GM19099 (cell line): ENCODE measurements around the gene RABGAP1L.

ENCODE experiments used
- POLR2A ChIP-seq: IDR thresholded peaks from 3 replicates; pipeline ENCODE4 v1.6.1; 2011; ENCODE audit warnings: low read depth; ENCODE audit not compliant: insufficient read length; ENCODE audit errors: extremely low read depth

Gene RABGAP1L

DNA sequence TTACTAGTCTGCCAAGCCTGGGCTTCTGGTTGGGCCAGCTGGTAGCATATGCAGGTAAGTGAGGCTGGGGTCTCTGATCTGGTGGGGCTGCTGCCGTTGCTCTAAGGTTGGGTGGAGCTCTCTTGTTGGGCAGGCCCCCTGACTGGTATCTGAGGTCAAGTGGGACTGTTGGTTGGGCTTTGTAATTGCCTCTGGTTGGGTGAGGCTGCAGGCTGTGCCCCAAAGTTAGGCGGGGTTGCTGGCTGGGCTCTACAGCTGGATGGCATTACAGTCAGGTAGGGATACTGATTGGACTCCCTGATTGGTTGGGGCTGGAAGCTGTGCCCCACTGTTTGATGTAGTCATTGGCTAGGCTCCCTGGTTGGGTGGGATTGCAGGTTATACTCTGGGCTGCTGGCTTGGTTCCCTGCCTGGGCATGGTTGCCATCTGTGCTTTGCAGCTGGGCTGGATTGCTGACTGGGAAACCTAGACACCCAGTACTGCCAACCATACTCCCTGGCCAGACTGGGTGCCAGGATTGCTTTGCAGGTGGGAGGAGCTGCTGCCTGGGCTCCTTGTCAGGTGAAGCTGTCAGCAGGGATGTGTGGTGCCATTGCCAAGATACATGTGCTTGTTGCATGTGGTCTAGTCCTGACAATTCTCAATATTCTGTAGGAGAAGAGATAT is 130.5 kb downstream of the RABGAP1L start:
- no peak for TF ChIP-seq POLR2A

DNA sequence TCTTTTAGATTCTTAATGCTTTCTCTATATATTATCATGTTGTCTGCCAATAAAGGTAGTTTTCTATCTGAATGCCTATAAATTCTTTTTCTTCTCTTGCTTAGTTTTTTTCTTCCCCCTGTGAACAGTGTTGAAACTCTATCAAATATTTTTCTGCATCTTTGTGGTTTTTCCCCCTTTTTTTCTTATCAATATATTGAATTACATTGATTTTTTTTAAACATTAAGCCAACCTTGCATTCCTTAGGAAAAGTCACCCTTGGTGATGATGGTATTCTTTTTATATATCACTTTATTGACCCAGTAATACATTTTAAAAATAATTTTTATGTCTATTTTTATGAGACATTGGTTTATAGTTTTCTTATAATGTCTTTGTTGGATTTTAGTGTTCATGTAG is 131.7 kb downstream of the RABGAP1L start:
- TF ChIP-seq POLR2A = no peak

DNA sequence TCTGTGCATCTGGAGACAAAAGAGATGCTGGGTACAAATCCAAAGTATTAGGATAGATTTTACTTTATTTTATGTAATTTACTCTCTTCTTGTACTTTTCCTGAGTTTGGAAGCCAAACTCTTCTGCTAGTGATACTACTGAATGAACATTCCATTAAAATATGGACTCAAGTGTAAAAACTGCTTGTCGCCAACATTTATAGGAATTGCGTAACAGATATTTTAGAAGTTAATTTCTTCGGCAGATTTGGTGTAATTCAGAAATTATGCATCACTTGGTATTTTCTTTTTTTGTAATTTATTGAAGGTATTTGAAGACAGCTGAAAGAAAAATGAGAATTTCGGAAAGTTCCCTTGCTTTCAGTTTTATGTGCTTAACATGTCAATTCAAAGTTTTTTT is 137.0 kb downstream of the RABGAP1L start:
- TF ChIP-seq POLR2A = no peak

DNA sequence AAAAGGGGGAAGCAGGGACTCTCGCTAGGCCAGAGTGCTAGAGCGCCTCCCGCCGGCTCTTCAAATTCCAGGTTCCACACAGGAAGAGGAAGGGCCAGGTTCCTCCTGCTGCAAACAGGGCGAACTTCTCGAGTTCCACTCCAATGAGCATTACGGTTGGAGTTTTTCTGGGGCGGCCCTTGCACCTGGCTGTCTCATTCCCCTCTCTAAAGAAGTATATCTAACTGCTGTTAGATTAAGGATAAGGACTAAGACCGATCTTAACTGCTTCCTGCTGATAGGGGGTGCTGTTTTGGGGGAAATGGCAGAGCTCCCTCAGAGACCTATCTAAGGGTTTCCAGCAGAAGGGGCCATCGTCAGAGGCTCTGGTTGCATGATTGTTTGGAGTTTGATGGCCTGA is 138.0 kb downstream of the RABGAP1L start:
- no peak for TF ChIP-seq POLR2A

DNA sequence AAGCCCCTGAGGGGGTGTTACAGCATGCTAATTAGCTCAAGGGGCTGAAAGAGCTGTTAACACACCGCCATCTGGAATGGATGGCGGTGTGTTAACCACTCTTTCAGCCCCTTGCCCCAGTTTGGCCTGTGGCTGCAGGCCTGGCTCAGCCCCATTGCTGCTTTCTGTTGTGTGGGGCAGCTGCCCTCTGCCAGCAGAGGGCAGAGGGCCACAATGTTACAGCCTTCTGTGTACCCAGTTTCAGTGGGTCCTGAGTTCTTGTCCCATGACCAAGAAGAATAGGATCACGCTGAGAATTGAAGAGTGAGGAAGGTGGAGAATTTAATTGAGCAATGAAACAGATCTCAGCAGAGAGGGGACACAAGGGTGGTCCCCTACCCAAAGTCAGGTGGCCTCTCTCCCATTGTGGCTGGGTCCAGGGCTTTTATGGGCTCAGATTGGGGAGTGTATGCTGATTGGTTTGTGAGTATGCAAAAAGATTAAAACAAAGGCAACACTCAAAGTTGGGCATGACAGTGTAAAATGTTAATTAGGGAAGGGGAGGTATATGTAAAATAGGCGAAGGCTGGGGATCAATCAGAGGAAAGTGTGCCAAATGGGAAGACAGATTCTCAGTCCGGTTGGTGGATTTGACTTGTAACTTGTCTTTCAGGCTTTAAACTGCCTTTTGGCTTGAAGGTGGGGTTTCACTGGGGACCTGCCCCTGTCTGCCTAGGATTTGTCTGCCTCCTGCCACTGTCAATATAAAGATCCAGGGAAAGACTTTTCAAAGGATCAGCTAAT is 142.2 kb downstream of the RABGAP1L start:
- no peak for TF ChIP-seq POLR2A

DNA sequence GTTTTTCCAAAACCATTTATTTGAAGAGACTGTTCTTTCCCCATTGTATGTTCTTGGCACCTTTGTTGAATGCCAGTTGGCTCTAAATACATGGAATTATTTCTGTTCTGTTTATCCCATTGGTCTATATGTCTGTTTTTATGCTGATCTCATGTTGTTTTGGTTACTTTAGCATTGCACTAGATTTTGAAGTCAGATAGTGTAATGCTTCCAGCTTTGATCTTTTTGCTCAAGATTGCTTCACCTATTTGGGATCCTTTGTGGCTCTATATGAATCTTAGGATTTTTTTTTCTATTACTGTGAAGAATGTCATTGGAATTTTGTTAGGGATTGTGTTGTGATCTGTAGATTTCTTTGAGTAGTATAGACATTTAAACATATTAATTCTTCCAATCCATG is 149.3 kb downstream of the RABGAP1L start:
- no peak for TF ChIP-seq POLR2A

DNA sequence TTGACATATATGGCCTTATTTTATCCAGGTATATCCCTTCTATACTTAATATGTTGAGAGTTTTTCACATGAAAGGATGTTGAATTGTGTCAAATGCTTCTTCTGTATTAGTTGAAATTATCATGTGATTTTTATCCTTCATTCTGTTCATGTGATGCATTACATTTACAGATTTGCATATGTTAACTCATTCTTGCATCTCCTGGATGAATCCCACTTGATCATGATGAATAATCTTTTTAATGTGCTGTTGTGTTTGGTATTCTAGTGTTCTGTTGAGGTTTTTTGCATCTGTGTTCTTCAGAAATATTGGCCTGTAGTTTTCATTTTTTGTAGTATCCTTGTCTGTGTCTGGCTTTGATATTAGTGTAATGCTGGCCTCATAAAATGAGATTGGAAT is 150.2 kb downstream of the RABGAP1L start:
- TF ChIP-seq POLR2A = no peak

DNA sequence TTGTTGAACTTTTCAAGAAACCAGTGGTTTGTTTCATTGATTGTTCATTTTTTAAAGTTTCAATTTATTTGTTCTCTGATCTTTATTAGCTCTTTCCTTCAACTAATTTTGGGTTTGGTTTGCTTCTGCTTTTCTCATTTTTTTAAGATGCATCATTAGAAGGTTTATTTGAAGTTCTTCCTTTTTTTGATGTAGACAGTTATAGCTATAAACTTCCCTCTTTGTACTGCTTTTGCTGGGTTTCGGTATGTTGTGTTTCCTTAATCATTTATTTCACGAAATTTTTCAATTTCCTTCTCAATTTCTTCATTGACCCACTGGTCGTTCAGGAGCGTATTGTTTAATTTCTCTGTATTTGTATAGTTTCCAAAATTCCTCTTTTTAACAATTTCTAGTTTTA is 155.1 kb downstream of the RABGAP1L start:
- no peak for TF ChIP-seq POLR2A

DNA sequence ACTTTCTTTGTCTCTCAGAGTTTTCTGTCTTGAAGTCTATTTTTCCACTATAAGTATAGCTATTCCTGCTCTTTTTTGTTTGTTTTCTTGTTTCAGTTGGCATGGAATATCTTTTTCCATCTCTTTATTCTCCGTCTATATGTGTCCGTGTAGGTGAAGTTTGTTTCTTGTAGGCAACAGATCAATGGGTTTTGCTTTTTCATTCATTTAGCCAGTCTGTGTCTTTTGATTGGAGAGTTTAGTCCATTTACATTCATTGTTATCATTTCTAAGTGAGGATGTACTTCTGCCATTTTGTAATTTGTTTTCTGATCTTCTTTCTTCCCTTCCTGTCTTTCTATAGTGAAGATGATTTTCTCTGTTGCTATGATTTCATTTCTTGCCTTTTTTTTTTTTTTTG is 155.9 kb downstream of the RABGAP1L start:
- TF ChIP-seq POLR2A = no peak

DNA sequence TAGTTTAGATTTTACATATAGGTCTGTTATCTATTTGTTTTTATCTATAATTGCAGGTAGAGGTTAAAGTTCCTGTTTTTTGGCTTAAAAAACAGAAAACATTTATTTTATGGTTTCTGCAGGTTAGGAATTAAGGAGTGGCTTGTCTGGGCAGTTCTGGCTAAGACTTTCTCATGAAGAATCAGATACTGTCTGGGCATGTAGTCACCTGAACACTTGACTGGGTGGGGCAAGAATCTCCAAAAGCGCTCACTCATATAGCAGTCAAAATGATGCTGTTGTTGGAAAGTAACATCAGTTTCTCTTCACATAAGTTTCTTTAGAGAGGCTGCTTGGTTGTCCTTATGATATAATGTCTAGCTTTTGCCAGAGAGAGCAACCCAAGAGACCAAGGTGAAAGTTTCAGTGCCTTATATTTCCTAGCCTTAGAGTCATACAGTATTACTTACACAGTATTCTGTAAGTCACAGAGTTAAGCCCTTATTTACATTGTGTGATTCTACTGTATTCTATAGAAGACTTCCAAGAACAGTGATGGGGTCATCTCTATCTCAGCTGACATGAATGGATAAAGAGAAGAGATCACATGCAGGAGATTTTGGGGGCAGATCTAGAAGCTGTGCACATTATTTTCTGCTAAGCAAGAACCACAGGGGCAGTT is 163.0 kb downstream of the RABGAP1L start:
- no peak for TF ChIP-seq POLR2A

DNA sequence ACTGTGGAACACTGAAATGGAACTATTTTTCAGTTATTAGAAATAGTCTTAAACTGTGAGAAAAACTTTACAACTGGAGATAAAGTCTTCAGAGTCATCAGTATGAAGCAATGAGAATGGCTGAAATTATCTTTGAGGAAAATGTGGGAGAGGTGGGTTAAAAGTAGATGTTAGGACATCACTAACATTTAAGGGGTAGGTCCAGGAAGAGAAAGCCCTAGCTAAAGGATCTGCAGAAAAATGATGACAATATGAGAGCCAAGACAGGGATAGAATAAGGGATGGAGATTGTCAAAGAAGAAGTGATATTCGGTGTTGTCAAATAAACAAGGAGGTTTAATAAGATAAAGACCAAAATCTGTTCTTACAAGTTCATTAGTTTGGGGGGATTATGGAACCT is 165.2 kb downstream of the RABGAP1L start:
- no peak for TF ChIP-seq POLR2A

DNA sequence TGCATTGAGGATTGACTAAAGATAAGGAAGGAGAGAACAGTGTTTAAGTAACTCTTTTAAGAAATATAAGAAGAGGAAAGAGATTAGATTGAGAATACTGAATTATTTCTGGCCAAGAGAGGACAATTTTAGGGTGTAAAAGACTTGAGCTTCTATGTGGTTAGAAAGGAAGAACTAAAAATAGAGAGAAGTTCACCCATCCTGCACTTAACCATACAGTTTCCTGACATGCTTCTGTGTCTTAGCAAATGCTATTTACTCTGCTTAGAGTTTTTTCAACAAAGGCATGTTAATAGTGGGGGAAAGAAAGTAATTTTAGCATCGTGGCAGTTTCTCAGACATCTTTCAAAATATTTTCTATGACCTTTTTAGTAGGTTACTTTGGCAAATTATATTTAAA is 165.6 kb downstream of the RABGAP1L start:
- TF ChIP-seq POLR2A = no peak

DNA sequence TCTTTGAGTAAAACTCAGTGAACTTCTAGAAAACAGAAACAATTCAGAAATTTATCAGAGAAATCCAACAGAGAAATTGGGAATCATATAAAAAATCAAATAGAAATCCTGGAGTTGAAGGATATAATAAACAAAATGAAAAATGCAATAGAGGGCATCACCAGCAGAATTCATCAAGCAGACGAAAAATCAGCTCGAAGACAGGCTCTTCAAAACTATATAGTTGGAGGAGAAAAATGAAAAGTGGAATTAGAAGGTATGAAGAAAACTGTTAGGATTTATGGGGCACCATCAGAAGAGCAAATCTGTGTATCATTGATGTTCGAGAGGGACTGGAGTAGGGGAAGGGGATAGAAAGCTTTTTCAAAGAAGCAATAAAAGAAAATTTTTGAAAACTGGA is 167.0 kb downstream of the RABGAP1L start:
- no peak for TF ChIP-seq POLR2A

DNA sequence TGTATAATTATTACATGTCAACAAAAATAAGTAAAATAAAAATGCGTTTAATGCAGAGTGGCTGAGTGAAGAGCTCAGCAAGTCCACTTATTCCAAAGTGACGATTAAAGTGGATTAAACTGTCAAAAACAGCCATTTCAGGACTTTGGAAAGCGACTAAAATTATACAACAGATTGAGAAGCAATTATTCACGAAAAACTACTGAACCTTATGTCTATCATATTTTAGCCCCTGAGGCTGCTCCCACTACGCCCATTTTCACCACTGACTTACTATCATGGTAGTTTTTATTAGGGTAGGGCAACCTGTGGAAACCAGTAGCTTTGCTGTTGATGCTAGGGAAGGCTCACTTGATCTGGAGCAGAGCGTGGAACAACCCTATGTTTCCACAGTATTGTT is 174.1 kb downstream of the RABGAP1L start:
- no peak for TF ChIP-seq POLR2A

DNA sequence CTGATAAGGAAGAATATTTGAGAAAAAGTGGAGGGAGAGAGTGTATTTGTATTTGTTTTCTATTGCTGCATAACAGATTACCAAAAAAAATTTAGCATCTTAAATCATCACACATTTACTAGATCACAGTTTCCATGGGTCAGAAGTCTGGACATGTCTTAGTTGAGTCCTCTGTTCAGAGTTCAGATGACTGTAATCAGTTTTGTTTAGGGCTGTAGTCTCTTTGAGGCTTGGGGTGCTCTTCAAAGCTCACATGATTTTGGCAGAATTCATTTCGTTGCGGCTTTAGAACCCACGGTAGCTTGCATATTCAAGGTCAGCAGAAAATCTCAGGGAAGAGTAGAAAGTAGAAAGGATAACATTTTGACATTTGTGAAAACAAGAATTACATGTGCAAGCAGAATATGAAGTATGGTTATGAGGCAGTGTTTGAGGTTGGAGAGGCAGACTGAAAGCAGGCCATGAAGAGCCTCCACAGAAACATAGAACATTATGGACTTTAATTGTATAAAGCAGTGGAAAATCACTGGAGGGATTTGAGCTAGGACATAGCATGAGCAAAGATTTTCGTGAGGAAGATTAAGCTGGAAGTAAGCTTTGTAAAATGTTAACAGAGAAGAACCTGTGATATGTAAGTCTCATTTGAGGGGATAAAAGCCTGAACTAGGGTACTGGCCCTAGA is 177.8 kb downstream of the RABGAP1L start:
- TF ChIP-seq POLR2A = no peak

DNA sequence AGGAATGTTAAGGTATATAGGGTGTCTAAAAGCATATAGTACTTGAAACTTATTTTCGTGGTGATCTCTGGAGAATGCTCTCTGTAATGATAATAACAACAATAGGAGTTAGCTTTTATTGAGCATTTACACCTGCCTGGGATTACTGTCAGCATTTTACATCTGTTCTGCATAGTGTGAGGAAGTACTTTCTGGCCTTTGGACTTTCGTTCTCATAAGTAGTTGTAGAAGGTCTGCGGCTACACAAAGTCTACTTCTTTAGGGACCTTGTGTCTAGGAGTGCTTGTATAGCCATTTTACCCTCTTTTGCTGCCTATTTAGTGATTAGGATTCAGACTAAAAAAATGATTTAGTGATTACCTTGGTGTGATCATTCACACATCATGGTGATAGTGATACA is 184.8 kb downstream of the RABGAP1L start:
- TF ChIP-seq POLR2A = no peak

DNA sequence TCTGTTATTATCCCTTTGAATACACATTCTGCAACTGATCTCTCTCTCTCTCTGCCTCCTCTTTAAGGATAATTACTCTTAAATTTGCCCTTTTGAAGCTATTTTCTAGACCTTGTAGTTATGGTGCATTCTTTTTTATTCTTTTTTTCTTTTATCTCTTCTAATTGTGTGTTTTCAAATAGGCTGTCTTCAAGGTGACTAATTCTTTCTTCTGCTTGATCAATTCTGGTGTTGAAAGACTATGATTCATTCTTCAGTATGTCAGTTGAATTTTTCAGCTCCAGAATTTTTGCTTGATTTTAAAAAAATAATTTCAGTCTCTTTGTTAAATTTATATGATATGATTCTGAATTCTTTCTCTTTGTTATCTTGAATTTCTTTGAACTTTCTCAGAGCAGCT is 192.8 kb downstream of the RABGAP1L start:
- TF ChIP-seq POLR2A = no peak
